Mucosa of rectum (tissue), 2 donors: ENCODE results near the gene ANKRD55.
"Not testable (repeated sequence)": the region's sequence is repeated elsewhere in the genome, so short reads cannot be mapped to it uniquely, and the experiment has no call there.

Source experiments
- H3K27ac ChIP-seq, 2 donors: one replicate each; pipeline ENCODE4 v1.7.0; 2013; ENCODE audit warnings: inconsistent platforms in 2 of 2, low read depth in 2 of 2, low read length in 2 of 2
- H3K27me3 ChIP-seq, 2 donors: one replicate each; pipeline ENCODE4 v1.7.0; 2013; ENCODE audit warnings: low read length in 2 of 2; ENCODE audit not compliant: control insufficient read depth in 2 of 2, insufficient read depth in 2 of 2
- H3K36me3 ChIP-seq, 2 donors: one replicate each; pipeline ENCODE4 v1.7.0; 2013; ENCODE audit warnings: low read length in 2 of 2; ENCODE audit not compliant: control insufficient read depth in 2 of 2, insufficient read depth in 2 of 2
- H3K4me1 ChIP-seq, 2 donors: one replicate each; pipeline ENCODE4 v1.7.0; 2013; ENCODE audit warnings: low read length in 2 of 2, mild to moderate bottlenecking in 1 of 2; ENCODE audit not compliant: control insufficient read depth in 2 of 2, insufficient read depth in 2 of 2
- H3K4me3 ChIP-seq, 2 donors: one replicate each; pipeline ENCODE4 v1.7.0; 2013; ENCODE audit warnings: low read length in 2 of 2
- H3K9ac ChIP-seq, 2 donors: one replicate each; pipeline ENCODE4 v1.7.0; 2013; ENCODE audit warnings: low read length in 2 of 2, low read depth in 1 of 2, mild to moderate bottlenecking in 1 of 2
- H3K9me3 ChIP-seq, 2 donors: one replicate each; pipeline ENCODE4 v1.7.0; 2013; ENCODE audit warnings: low read length in 2 of 2; ENCODE audit not compliant: control insufficient read depth in 2 of 2
- donor health status: healthy.
- donor health status: Normal muscosa, but diverticular disease.

The ANKRD55 gene

DNA sequence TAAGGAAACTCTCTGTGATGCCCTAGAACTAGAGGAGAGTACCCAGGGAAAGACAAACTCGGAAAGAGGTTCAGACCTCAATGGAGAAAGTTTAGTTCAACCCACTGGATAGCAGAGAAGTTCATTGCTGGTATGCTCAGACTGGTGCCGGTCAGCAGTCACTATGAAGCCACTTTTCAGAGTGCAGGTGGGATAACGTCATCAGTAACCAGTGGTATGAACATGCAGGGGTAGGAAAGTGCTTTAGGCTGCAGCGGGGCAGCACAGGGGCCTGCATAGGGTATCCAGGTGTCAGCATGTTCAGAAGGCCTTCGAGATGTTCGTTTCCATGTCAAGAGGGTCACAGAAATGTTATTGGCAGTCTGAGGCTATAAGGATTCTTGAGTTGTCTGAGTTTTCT is 20.8 kb upstream of the ANKRD55 start:
- H3K27me3 ChIP-seq: no peaks in the 10 kb centered on the region
- H3K9ac ChIP-seq: no peak overlapping the region
- no peak overlapping the region for H3K27ac ChIP-seq
- H3K4me3 ChIP-seq: no peak overlapping the region
- no peaks in the 10 kb centered on the region for H3K9me3 ChIP-seq
- no peaks in the 10 kb centered on the region for H3K36me3 ChIP-seq
- no peaks in the 10 kb centered on the region for H3K4me1 ChIP-seq

DNA sequence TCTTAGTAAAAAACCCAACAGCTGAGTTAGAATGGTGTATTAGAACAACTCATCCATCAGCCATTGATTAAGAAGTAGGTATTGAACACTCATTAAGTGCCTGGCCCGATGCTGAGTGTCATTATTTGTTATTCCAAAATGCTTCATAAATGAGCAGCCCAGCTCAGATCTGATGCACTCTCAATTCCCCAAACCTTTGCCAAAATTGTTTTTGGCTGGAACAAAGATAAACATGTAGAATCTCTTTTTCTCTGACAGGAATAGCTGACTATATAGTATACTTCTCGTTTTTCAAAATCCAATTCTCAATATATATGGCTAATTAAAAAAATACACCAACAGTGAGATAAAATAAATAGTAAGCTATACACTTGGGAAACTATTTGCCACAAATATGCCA is 20.0 kb upstream of the ANKRD55 start:
- H3K4me1 ChIP-seq: no peaks in the 10 kb centered on the region
- no peaks in the 10 kb centered on the region for H3K27me3 ChIP-seq
- H3K9ac ChIP-seq: no peak overlapping the region
- H3K4me3 ChIP-seq: no peak overlapping the region
- no peaks in the 10 kb centered on the region for H3K9me3 ChIP-seq
- H3K27ac ChIP-seq: no peak overlapping the region
- no peaks in the 10 kb centered on the region for H3K36me3 ChIP-seq

GRCh38 chr5:56251918-56252553 is 18.9 kb upstream of the ANKRD55 start:
- Histone ChIP-seq H3K27ac (no peak overlapping the region), H3K4me3 (no peak overlapping the region), H3K9ac (no peak overlapping the region), H3K36me3 (no peaks in the 10 kb centered on the region), H3K27me3 (no peaks in the 10 kb centered on the region), H3K9me3 (no peaks in the 10 kb centered on the region), H3K4me1 (no peaks in the 10 kb centered on the region)

- H3K27ac ChIP-seq: no peak overlapping the region
- no peaks in the 10 kb centered on the region for H3K4me1 ChIP-seq
- H3K9ac ChIP-seq: no peak overlapping the region
- H3K36me3 ChIP-seq: no peaks in the 10 kb centered on the region
- H3K27me3 ChIP-seq: no peaks in the 10 kb centered on the region
- no peaks in the 10 kb centered on the region for H3K9me3 ChIP-seq
- no peak overlapping the region for H3K4me3 ChIP-seq
Measured at GRCh38 chr5:56251440-56251839, 18.3 kb upstream of the ANKRD55 start.

- no peaks in the 10 kb centered on the region for H3K36me3 ChIP-seq
- no peak overlapping the region for H3K4me3 ChIP-seq
- no peaks in the 10 kb centered on the region for H3K27me3 ChIP-seq
- no peaks in the 10 kb centered on the region for H3K4me1 ChIP-seq
- no peaks in the 10 kb centered on the region for H3K9me3 ChIP-seq
- H3K9ac ChIP-seq: no peak overlapping the region
- no peak overlapping the region for H3K27ac ChIP-seq
Measured at GRCh38 chr5:56250011-56250410, 16.9 kb upstream of the ANKRD55 start.

DNA sequence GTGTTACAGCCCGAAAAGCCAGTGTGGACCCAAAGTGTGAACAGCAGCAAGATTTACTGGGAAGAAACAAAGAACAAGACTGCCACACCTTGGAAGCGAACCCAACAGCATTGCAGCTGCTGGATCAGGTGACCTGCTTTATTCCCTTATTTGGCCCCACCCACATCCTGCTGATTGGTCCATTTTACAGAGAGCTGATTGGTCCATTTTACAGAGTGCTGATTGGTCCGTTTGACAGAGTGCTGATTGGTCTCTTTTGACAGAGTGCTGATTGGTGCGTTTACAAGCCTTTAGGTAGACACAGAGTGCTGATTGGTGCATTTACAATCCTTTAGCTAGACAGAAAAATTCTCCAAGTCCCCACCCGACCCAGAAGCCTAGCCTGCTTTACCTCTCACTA is 16.0 kb upstream of the ANKRD55 start:
- not testable (repeated sequence) for H3K4me3 ChIP-seq, H3K9ac ChIP-seq, H3K27ac ChIP-seq, H3K4me1 ChIP-seq, H3K36me3 ChIP-seq, H3K9me3 ChIP-seq, H3K27me3 ChIP-seq

GRCh38 chr5:56247592-56247991 is 14.5 kb upstream of the ANKRD55 start:
- Histone ChIP-seq H3K4me1 (no peaks in the 10 kb centered on the region), H3K36me3 (no peaks in the 10 kb centered on the region), H3K27ac (no peak overlapping the region), H3K9ac (no peak overlapping the region), H3K27me3 (no peaks in the 10 kb centered on the region), H3K9me3 (no peaks in the 10 kb centered on the region), H3K4me3 (no peak overlapping the region)

DNA sequence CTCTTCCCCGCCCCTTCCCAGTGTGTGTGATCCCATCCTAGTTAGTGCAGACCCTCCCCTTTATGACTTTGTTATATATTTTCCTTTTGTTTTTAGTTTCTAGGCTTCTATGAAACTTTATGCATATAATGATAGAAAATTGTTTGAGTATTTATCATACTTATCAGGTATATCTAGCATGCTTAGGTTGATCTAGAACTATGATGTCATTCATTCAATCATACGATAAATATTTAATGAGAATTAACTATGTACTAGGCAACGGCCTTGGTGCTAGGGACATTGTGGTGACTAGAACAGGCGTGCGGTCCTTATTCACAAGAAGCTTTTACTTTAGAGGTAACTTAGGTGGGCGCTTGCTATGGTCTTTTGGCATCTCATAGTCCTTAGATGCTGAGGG is 13.6 kb upstream of the ANKRD55 start:
- peaks cover 0 to 2% of the 10 kb centered on the region in 2 donors for H3K9me3 ChIP-seq
- no peak overlapping the region for H3K9ac ChIP-seq
- H3K27ac ChIP-seq: no peak overlapping the region
- no peaks in the 10 kb centered on the region for H3K4me1 ChIP-seq
- H3K4me3 ChIP-seq: no peak overlapping the region
- H3K36me3 ChIP-seq: no peaks in the 10 kb centered on the region
- H3K27me3 ChIP-seq: no peaks in the 10 kb centered on the region

DNA sequence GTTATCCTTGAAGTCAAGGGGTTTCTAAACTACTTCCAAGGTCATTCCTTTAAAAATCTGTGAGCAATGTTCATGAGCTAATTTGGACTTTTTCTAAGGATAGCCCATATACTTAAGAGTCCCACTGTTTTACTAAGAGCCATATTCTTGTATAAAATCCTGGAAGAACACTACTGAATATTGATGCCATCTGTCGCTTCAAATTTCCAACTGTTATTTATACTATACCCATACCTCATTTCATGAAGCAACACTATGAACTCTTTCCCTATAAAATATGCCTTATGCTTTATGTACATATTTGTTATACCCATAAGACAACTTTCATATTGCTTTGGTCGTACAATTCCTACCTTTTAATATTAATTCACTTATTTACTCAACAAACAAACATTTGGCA is 12.4 kb upstream of the ANKRD55 start:
- no peaks in the 10 kb centered on the region for H3K36me3 ChIP-seq
- no peak overlapping the region for H3K27ac ChIP-seq
- H3K27me3 ChIP-seq: no peaks in the 10 kb centered on the region
- H3K9ac ChIP-seq: no peak overlapping the region
- H3K4me1 ChIP-seq: no peaks in the 10 kb centered on the region
- peaks cover 0 to 2% of the 10 kb centered on the region in 2 donors for H3K9me3 ChIP-seq
- no peak overlapping the region for H3K4me3 ChIP-seq

DNA sequence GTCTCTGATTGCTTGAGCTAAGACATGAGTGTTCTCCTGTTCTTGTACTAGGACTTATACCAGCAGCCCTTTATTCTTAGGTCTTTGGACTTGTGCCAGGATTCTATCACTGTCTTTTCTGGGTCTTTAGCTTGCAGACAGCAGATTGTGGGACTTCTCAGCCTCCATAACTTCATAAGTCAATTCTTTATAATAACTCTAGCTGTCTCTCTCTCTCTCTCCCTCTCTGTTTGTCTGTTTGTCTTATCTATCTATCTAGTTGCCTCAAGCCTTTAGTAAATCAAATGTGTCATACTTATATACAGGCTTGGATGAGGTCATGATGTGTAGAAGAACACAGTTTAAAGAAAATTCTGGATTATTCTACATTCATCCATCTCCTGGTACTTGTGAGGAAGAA is 11.5 kb upstream of the ANKRD55 start:
- Histone ChIP-seq H3K4me3 (no peak overlapping the region), H3K4me1 (no peaks in the 10 kb centered on the region), H3K36me3 (no peaks in the 10 kb centered on the region), H3K9me3 (peaks cover 0 to 2% of the 10 kb centered on the region in 2 donors), H3K9ac (no peak overlapping the region), H3K27ac (no peak overlapping the region), H3K27me3 (no peaks in the 10 kb centered on the region)

DNA sequence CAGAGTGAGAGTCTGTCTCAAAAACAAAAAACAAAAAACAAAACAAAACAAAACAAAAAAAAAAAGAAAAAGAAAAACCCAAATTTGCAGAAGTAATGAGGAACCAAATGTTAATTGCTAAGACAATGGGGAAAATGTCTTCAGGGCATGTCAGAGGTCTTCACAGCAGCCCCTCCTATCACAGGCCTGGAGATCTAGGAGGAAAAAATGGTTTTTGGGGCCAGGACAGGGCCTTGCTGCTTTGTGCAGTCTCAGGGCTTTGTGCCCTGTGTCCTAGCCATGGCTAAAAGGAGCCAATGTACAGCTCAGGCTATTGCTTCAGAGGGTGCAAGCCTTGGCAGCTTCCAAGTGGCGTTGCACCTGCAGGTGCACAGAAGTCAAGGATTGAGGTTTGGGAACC is 9.1 kb upstream of the ANKRD55 start:
- H3K9ac ChIP-seq, H3K9me3 ChIP-seq, H3K4me3 ChIP-seq, H3K27ac ChIP-seq, H3K4me1 ChIP-seq, H3K36me3 ChIP-seq, H3K27me3 ChIP-seq: not testable (repeated sequence)
